ENCODE results near the gene CFAP298. TPM values are rescaled to one million over a fixed set of nuclear protein-coding genes. Genes with fewer than 3 reads are reported as not detected.

The CFAP298 gene
- total RNA-seq, 1 experiment from 2014 or later: 28.9 TPM

- CTCF ChIA-PET: interaction anchor here (0.7 to 1.7 kb wide), 4 partner anchors 9 to 166 kb away, joined by 3 to 7 read pairs (median 4); no protein-coding TSS in a partner anchor
- H3K27ac Mint-ChIP-seq (ENCODE audit: unreplicated experiment): peak overlapping the region; percentile 61
- no TSS peak for BruUV-seq (replicated peaks)
These were observed 42.6 kb downstream of the CFAP298 start for GRCh38 chr21:32569261-32570230.

GRCh38 chr21:32567626-32568025 is 44.6 kb downstream of the CFAP298 start:
- no peak for TF ChIP-seq CTCF (IDR thresholded peaks at IDR 0.05; ENCODE audit: unreplicated experiment)
- Mint-ChIP-seq H3K27me3 (ENCODE audit: unreplicated experiment) (no peaks in the 10 kb centered on the region), H3K4me3 (ENCODE audit: low read depth, unreplicated experiment) (no peak overlapping the region), H3K27ac (ENCODE audit: unreplicated experiment) (no peak overlapping the region), H3K9me3 (ENCODE audit: low read depth, unreplicated experiment) (no peaks in the 10 kb centered on the region), H3K36me3 (ENCODE audit: insufficient read depth, unreplicated experiment) (no peaks in the 10 kb centered on the region), H3K4me1 (ENCODE audit: low read depth, unreplicated experiment) (no peaks in the 10 kb centered on the region)
- intact Hi-C loops (cut with micrococcal nuclease; ENCODE audit: unreplicated experiment): loop anchor here (2.0 kb wide), 1 partner anchor 153 kb away; no protein-coding TSS in a partner anchor
- DNase-seq: no peak
- CTCF ChIA-PET: no interaction called here
- BruUV-seq (replicated peaks): no TSS peak

More at GRCh38 chr21:32569261-32570230, 42.6 kb downstream of the CFAP298 start:
- H3K27me3 Mint-ChIP-seq (ENCODE audit: unreplicated experiment): no peaks in the 10 kb centered on the region
- H3K4me1 Mint-ChIP-seq (ENCODE audit: low read depth, unreplicated experiment): no peaks in the 10 kb centered on the region
- peak; percentile 59 for TF ChIP-seq CTCF (IDR thresholded peaks at IDR 0.05; ENCODE audit: unreplicated experiment)
- intact Hi-C loops (cut with micrococcal nuclease; ENCODE audit: unreplicated experiment): no loop called here
- no peaks in the 10 kb centered on the region for H3K36me3 Mint-ChIP-seq (ENCODE audit: insufficient read depth, unreplicated experiment)
- no peaks in the 10 kb centered on the region for H3K9me3 Mint-ChIP-seq (ENCODE audit: low read depth, unreplicated experiment)
- H3K4me3 Mint-ChIP-seq (ENCODE audit: low read depth, unreplicated experiment): peak overlapping the region; percentile 78
- DNase-seq: peak; percentile 70

- no peaks in the 10 kb centered on the region for H3K27me3 Mint-ChIP-seq (ENCODE audit: unreplicated experiment)
- no peak overlapping the region for H3K27ac Mint-ChIP-seq (ENCODE audit: unreplicated experiment)
- CTCF ChIA-PET: no interaction called here
These were observed 45.3 kb downstream of the CFAP298 start for GRCh38 chr21:32566741-32567389.

More at GRCh38 chr21:32566741-32567389, 45.3 kb downstream of the CFAP298 start:
- Mint-ChIP-seq H3K4me1 (ENCODE audit: low read depth, unreplicated experiment) (no peaks in the 10 kb centered on the region), H3K9me3 (ENCODE audit: low read depth, unreplicated experiment) (no peaks in the 10 kb centered on the region), H3K36me3 (ENCODE audit: insufficient read depth, unreplicated experiment) (no peaks in the 10 kb centered on the region), H3K4me3 (ENCODE audit: low read depth, unreplicated experiment) (no peak overlapping the region)
- TF ChIP-seq CTCF (IDR thresholded peaks at IDR 0.05; ENCODE audit: unreplicated experiment): no peak
- intact Hi-C loops (cut with micrococcal nuclease; ENCODE audit: unreplicated experiment): loop anchor here (2.0 kb wide), 1 partner anchor 152 kb away; no protein-coding TSS in a partner anchor
- BruUV-seq (replicated peaks): no TSS peak
- DNase-seq: no peak
